GM23338 (cell line): ENCODE data around the gene TTC28.
"Not testable (repeated sequence)": the region's sequence is repeated elsewhere in the genome, so short reads cannot be mapped to it uniquely, and the experiment has no call there.

Experiments
- JUNB ChIP-seq: IDR thresholded peaks from one replicate; pipeline ENCODE4 v1.6.1; 2016; ENCODE audit warnings: antibody characterized with exemption; ENCODE audit not compliant: unreplicated experiment
- REST ChIP-seq: IDR thresholded peaks from one replicate; pipeline ENCODE4 v1.6.1; 2018; ENCODE audit warnings: antibody characterized with exemption; ENCODE audit not compliant: unreplicated experiment
- TF ChIP-seq, protein P1 (sequence below), 2 experiments: fragments of 200-600 bp in 1 of 2; sonication (generic) in 1 of 2; conservative IDR thresholded peaks; 2 replicates each; pipeline versions ENCODE4 v1.5.1 to v1.6.1; 2016 to 2017; ENCODE audit warnings: antibody characterized with exemption in 2 of 2, low read depth in 2 of 2, mild to moderate bottlenecking in 2 of 2, moderate library complexity in 1 of 2

- TF ChIP-seq, protein P1, sequence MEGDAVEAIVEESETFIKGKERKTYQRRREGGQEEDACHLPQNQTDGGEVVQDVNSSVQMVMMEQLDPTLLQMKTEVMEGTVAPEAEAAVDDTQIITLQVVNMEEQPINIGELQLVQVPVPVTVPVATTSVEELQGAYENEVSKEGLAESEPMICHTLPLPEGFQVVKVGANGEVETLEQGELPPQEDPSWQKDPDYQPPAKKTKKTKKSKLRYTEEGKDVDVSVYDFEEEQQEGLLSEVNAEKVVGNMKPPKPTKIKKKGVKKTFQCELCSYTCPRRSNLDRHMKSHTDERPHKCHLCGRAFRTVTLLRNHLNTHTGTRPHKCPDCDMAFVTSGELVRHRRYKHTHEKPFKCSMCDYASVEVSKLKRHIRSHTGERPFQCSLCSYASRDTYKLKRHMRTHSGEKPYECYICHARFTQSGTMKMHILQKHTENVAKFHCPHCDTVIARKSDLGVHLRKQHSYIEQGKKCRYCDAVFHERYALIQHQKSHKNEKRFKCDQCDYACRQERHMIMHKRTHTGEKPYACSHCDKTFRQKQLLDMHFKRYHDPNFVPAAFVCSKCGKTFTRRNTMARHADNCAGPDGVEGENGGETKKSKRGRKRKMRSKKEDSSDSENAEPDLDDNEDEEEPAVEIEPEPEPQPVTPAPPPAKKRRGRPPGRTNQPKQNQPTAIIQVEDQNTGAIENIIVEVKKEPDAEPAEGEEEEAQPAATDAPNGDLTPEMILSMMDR (conservative IDR thresholded peaks at IDR 0.05; ENCODE audit: low read depth in 2 of 2), result not testable (repeated sequence)
- TF ChIP-seq JUNB, REST: not testable (repeated sequence)
These were observed 110.7 kb downstream of the TTC28 start for GRCh38 chr22:28568974-28569373.
